NCI-H187 treated with DMSO at 0.1 percent for 48 hours (cell line): ENCODE results near the gene KRTAP4-7.
"Not testable (repeated sequence)": the region's sequence is repeated elsewhere in the genome, so short reads cannot be mapped to it uniquely, and the experiment has no call there.

ENCODE experiments used
- DNase-seq: peaks from one replicate; lab custom pipeline; 2025; lab: John Stamatoyannopoulos, UW

The KRTAP4-7 gene

GRCh38 chr17:41108728-41109386 lies 24.9 kb downstream of the KRTAP4-7 start:
- not testable (repeated sequence) for DNase-seq

GRCh38 chr17:41111151-41111885 lies 27.4 kb downstream of the KRTAP4-7 start:
- no peak for DNase-seq

- no peak for DNase-seq
Observed at GRCh38 chr17:41116297-41116696, 32.3 kb downstream of the KRTAP4-7 start.

GRCh38 chr17:41117846-41118386 lies 34.0 kb downstream of the KRTAP4-7 start, which contains the start of gene KRTAP4-11:
KRTAP4-11 (minus strand) TSS chr17:41118373; CDS start chr17:41118315, 58 bp downstream.
- DNase-seq, result not testable (repeated sequence)

GRCh38 chr17:41118721-41119120 lies 34.8 kb downstream of the KRTAP4-7 start:
- no peak for DNase-seq

- DNase-seq, result not testable (repeated sequence)
Observed at GRCh38 chr17:41119696-41120690, 36.0 kb downstream of the KRTAP4-7 start.

- DNase-seq, result no peak
Observed at GRCh38 chr17:41121742-41122141, 37.8 kb downstream of the KRTAP4-7 start.

- not testable (repeated sequence) for DNase-seq
Observed at GRCh38 chr17:41123292-41123990, 39.5 kb downstream of the KRTAP4-7 start.

- not testable (repeated sequence) for DNase-seq
Observed at GRCh38 chr17:41123991-41124371, 40.0 kb downstream of the KRTAP4-7 start, which contains the start of gene KRTAP4-12. KRTAP4-12 (minus strand) TSS chr17:41124182; CDS start chr17:41124122, 60 bp downstream.

- DNase-seq, result no peak
Observed at GRCh38 chr17:41125064-41125463, 41.1 kb downstream of the KRTAP4-7 start.

- no peak for DNase-seq
Observed at GRCh38 chr17:41126412-41126811, 42.5 kb downstream of the KRTAP4-7 start.

GRCh38 chr17:41127371-41127770 lies 43.4 kb downstream of the KRTAP4-7 start:
- no peak for DNase-seq

GRCh38 chr17:41131979-41132378 lies 48.0 kb downstream of the KRTAP4-7 start:
- DNase-seq, result no peak

GRCh38 chr17:41133880-41134735 lies 50.2 kb downstream of the KRTAP4-7 start:
- no peak for DNase-seq
